Measurements from ENCODE around the gene RCOR2.
A peak's percentile ranks its signal among the peaks of the same experiment; 100 is the strongest.
"Not testable (repeated sequence)": the region's sequence is repeated elsewhere in the genome, so short reads cannot be mapped to it uniquely, and the experiment has no call there.

The RCOR2 gene

GRCh38 chr11:63869171-63869591 is 47.8 kb downstream of the RCOR2 start:
- no peaks in the 10 kb centered on the region for H3K36me3 ChIP-seq (ENCODE audit: control insufficient read depth, insufficient read depth, low read length)
- H3K27ac ChIP-seq = no peak overlapping the region
- no peak overlapping the region for H3K9ac ChIP-seq
- H3K79me2 ChIP-seq = peaks cover 13% of the 10 kb centered on the region
- no peak for TF ChIP-seq CTCF (IDR thresholded peaks at IDR 0.05)
- no peak overlapping the region for H3K4me3 ChIP-seq (ENCODE audit: low read depth, low read length)
- no peak overlapping the region for H2AFZ ChIP-seq
- H3K9me3 ChIP-seq (ENCODE audit: control insufficient read depth, low read length) = no peaks in the 10 kb centered on the region
- H3K4me2 ChIP-seq (ENCODE audit: low read length) = no peak overlapping the region
- peaks cover 36% of the 10 kb centered on the region for H3K4me1 ChIP-seq
- no peaks in the 10 kb centered on the region for H3K27me3 ChIP-seq (ENCODE audit: control insufficient read depth, insufficient read depth, low read length)

- Histone ChIP-seq H3K36me3 (ENCODE audit: control insufficient read depth, insufficient read depth, low read length) (no peaks in the 10 kb centered on the region), H3K9ac (no peak overlapping the region), H2AFZ (no peak overlapping the region), H3K4me3 (ENCODE audit: low read depth, low read length) (no peak overlapping the region), H3K27me3 (ENCODE audit: control insufficient read depth, insufficient read depth, low read length) (no peaks in the 10 kb centered on the region), H3K27ac (no peak overlapping the region), H3K4me2 (ENCODE audit: low read length) (no peak overlapping the region), H3K79me2 (peaks cover 13% of the 10 kb centered on the region), H3K9me3 (ENCODE audit: control insufficient read depth, low read length) (no peaks in the 10 kb centered on the region), H3K4me1 (peaks cover 36% of the 10 kb centered on the region)
- no peak for TF ChIP-seq CTCF (IDR thresholded peaks at IDR 0.05)
Measured at GRCh38 chr11:63868399-63869064, 48.4 kb downstream of the RCOR2 start.

GRCh38 chr11:63867511-63867910 is 49.5 kb downstream of the RCOR2 start:
- no peak overlapping the region for H3K4me3 ChIP-seq (ENCODE audit: low read depth, low read length)
- no peak overlapping the region for H3K9ac ChIP-seq
- H3K4me2 ChIP-seq (ENCODE audit: low read length) = peak overlapping the region; percentile 12
- H3K27ac ChIP-seq = peak overlapping the region; percentile 44
- peaks cover 13% of the 10 kb centered on the region for H3K79me2 ChIP-seq
- H3K36me3 ChIP-seq (ENCODE audit: control insufficient read depth, insufficient read depth, low read length) = no peaks in the 10 kb centered on the region
- H3K27me3 ChIP-seq (ENCODE audit: control insufficient read depth, insufficient read depth, low read length) = no peaks in the 10 kb centered on the region
- no peaks in the 10 kb centered on the region for H3K9me3 ChIP-seq (ENCODE audit: control insufficient read depth, low read length)
- H2AFZ ChIP-seq = no peak overlapping the region
- H3K4me1 ChIP-seq = peaks cover 33% of the 10 kb centered on the region
- TF ChIP-seq CTCF (IDR thresholded peaks at IDR 0.05) = no peak

- Histone ChIP-seq H3K27ac (no peak overlapping the region), H3K4me3 (ENCODE audit: low read depth, low read length) (no peak overlapping the region), H3K36me3 (ENCODE audit: control insufficient read depth, insufficient read depth, low read length) (no peaks in the 10 kb centered on the region), H3K79me2 (peaks cover 17% of the 10 kb centered on the region), H3K27me3 (ENCODE audit: control insufficient read depth, insufficient read depth, low read length) (no peaks in the 10 kb centered on the region), H3K4me1 (peaks cover 33% of the 10 kb centered on the region), H2AFZ (no peak overlapping the region), H3K9ac (no peak overlapping the region), H3K9me3 (ENCODE audit: control insufficient read depth, low read length) (no peaks in the 10 kb centered on the region), H3K4me2 (ENCODE audit: low read length) (no peak overlapping the region)
- no peak for TF ChIP-seq CTCF (IDR thresholded peaks at IDR 0.05)
Measured at GRCh38 chr11:63866211-63866610, 50.8 kb downstream of the RCOR2 start.

- H3K9ac ChIP-seq; H2AFZ ChIP-seq; H3K36me3 ChIP-seq (ENCODE audit: control insufficient read depth, insufficient read depth, low read length); H3K27me3 ChIP-seq (ENCODE audit: control insufficient read depth, insufficient read depth, low read length); H3K9me3 ChIP-seq (ENCODE audit: control insufficient read depth, low read length); H3K27ac ChIP-seq; H3K4me3 ChIP-seq (ENCODE audit: low read depth, low read length); H3K4me2 ChIP-seq (ENCODE audit: low read length): not testable (repeated sequence)
- Histone ChIP-seq H3K4me1 (peaks cover 29% of the 10 kb centered on the region), H3K79me2 (peaks cover 12% of the 10 kb centered on the region)
Measured at GRCh38 chr11:63863620-63864019, 53.3 kb downstream of the RCOR2 start.

All from parathyroid adenoma (tissue), 2 donors.